ENCODE measurements around the gene LTV1. TPM values are rescaled to one million over a fixed set of nuclear protein-coding genes. Genes with fewer than 3 reads are reported as not detected.

Gene LTV1
- total RNA-seq, 6 experiments from 2014 or later, result 28.8 to 35.0 (median 33.6) TPM

- no peaks in the 10 kb centered on the region for H3K9me3 Mint-ChIP-seq
- peaks cover 5% of the 10 kb centered on the region for H3K4me1 Mint-ChIP-seq (ENCODE audit: low read depth)
- H3K27ac Mint-ChIP-seq, result no peak overlapping the region
- H3K27me3 Mint-ChIP-seq (ENCODE audit: insufficient read depth), result no peaks in the 10 kb centered on the region
- H3K36me3 Mint-ChIP-seq (ENCODE audit: low read depth), result peaks cover 4% of the 10 kb centered on the region; the same call in 1 of the 2 replicates
- H3K4me3 Mint-ChIP-seq, result no peak overlapping the region
- DNase-seq, result no peak
- no peak for TF ChIP-seq CTCF (IDR thresholded peaks at IDR 0.05)
These were observed 25.5 kb upstream of the LTV1 start for GRCh38 chr6:143817621-143818020.

GRCh38 chr6:143821359-143821758, 21.8 kb upstream of the LTV1 start:
- Mint-ChIP-seq H3K36me3 (ENCODE audit: low read depth) (peaks cover 9% of the 10 kb centered on the region), H3K4me3 (no peak overlapping the region), H3K27ac (no peak overlapping the region), H3K27me3 (ENCODE audit: insufficient read depth) (peaks cover 2% of the 10 kb centered on the region; the same call in 1 of the 2 replicates), H3K4me1 (ENCODE audit: low read depth) (peaks cover 24% of the 10 kb centered on the region), H3K9me3 (no peaks in the 10 kb centered on the region)
- DNase-seq, result no peak
- TF ChIP-seq CTCF (IDR thresholded peaks at IDR 0.05), result no peak

GRCh38 chr6:143822584-143823024, 20.5 kb upstream of the LTV1 start:
- H3K9me3 Mint-ChIP-seq, result no peaks in the 10 kb centered on the region
- peaks cover 2% of the 10 kb centered on the region; the same call in 1 of the 2 replicates for H3K27me3 Mint-ChIP-seq (ENCODE audit: insufficient read depth)
- DNase-seq, result peak; percentile 16
- no peak for TF ChIP-seq CTCF (IDR thresholded peaks at IDR 0.05)
- H3K27ac Mint-ChIP-seq, result peak overlapping the region; percentile 29
- no peak overlapping the region for H3K4me3 Mint-ChIP-seq
- H3K4me1 Mint-ChIP-seq (ENCODE audit: low read depth), result peaks cover 24% of the 10 kb centered on the region
- peaks cover 9% of the 10 kb centered on the region for H3K36me3 Mint-ChIP-seq (ENCODE audit: low read depth)

- TF ChIP-seq CTCF (IDR thresholded peaks at IDR 0.05), result no peak
- H3K9me3 Mint-ChIP-seq, result no peaks in the 10 kb centered on the region
- no peak overlapping the region; the same call in 1 of the 2 replicates for H3K4me3 Mint-ChIP-seq
- H3K36me3 Mint-ChIP-seq (ENCODE audit: low read depth), result peaks cover 9% of the 10 kb centered on the region
- H3K27ac Mint-ChIP-seq, result peak overlapping the region; percentile 32; the same call in 1 of the 2 replicates
- DNase-seq, result no peak
- H3K4me1 Mint-ChIP-seq (ENCODE audit: low read depth), result peaks cover 24% of the 10 kb centered on the region
- peaks cover 2% of the 10 kb centered on the region; the same call in 1 of the 2 replicates for H3K27me3 Mint-ChIP-seq (ENCODE audit: insufficient read depth)
These were observed 19.6 kb upstream of the LTV1 start for GRCh38 chr6:143823548-143823947.

GRCh38 chr6:143828572-143828971, 14.6 kb upstream of the LTV1 start:
- Mint-ChIP-seq H3K27ac (no peak overlapping the region), H3K4me1 (ENCODE audit: low read depth) (peaks cover 10% of the 10 kb centered on the region), H3K27me3 (ENCODE audit: insufficient read depth) (no peaks in the 10 kb centered on the region), H3K4me3 (no peak overlapping the region), H3K36me3 (ENCODE audit: low read depth) (peaks cover 9% of the 10 kb centered on the region), H3K9me3 (no peaks in the 10 kb centered on the region)
- TF ChIP-seq CTCF (IDR thresholded peaks at IDR 0.05), result no peak
- DNase-seq, result no peak

- Mint-ChIP-seq H3K36me3 (ENCODE audit: low read depth) (no peaks in the 10 kb centered on the region), H3K4me1 (ENCODE audit: low read depth) (no peaks in the 10 kb centered on the region), H3K4me3 (no peak overlapping the region), H3K27me3 (ENCODE audit: insufficient read depth) (no peaks in the 10 kb centered on the region; the same call in none of the 2 replicates), H3K9me3 (no peaks in the 10 kb centered on the region), H3K27ac (no peak overlapping the region)
- no peak for DNase-seq
- no peak for TF ChIP-seq CTCF (IDR thresholded peaks at IDR 0.05)
These were observed 7.0 kb upstream of the LTV1 start for GRCh38 chr6:143836150-143836549.

All from HFFc6 (cell line).